Breast epithelium (tissue), 4 donors: Measurements from ENCODE around the gene C1QTNF4. TPM values are rescaled to one million over a fixed set of nuclear protein-coding genes. Genes with fewer than 3 reads are reported as not detected.

Source experiments
- DNase-seq, 2 donors: peaks; one replicate each; pipeline ENCODE4 v3.0.0-alpha.2; 2019; ENCODE audit warnings: low spot score in 2 of 2
- H3K27ac ChIP-seq, 2 donors: fragments of 200-600 bp; sonication (generic) in 1 of 2; one replicate each; pipeline ENCODE4 v1.5.1; 2016 to 2019; ENCODE audit warnings: mild to moderate bottlenecking in 1 of 2
- H3K27me3 ChIP-seq, 2 donors: fragments of 200-600 bp; sonication (generic) in 1 of 2; one replicate each; pipeline versions ENCODE4 v1.5.1 to v1.6.0; 2017 to 2019; ENCODE audit warnings: control low read depth in 1 of 2, mild to moderate bottlenecking in 1 of 2
- H3K36me3 ChIP-seq: fragments of 200-600 bp; one replicate; pipeline ENCODE4 v1.5.1; 2019
- H3K4me1 ChIP-seq, 2 donors: fragments of 200-600 bp; sonication (generic); one replicate each; pipeline ENCODE4 v1.5.1; 2016 to 2019; ENCODE audit warnings: control low read depth in 1 of 2
- H3K4me3 ChIP-seq, 3 donors: fragments of 200-600 bp; sonication (generic); 1 replicate in 2 of 3; 2 replicates in 1 of 3; pipeline ENCODE4 v1.5.1; 2016 to 2019; ENCODE audit warnings: mild to moderate bottlenecking in 3 of 3, moderate library complexity in 2 of 3
- H3K9me3 ChIP-seq, 2 donors: fragments of 200-600 bp; sonication (generic) in 1 of 2; one replicate each; pipeline ENCODE4 v1.5.1; 2016 to 2019; ENCODE audit warnings: control low read depth in 1 of 2
- POLR2A ChIP-seq: fragments of 450-650 bp; IDR thresholded peaks from one replicate; pipeline ENCODE4 v1.6.1; 2016; ENCODE audit warnings: antibody characterized with exemption, mild to moderate bottlenecking, moderate library complexity
- POLR2AphosphoS5 ChIP-seq, 3 donors: sonication (generic); formaldehyde crosslinking; IDR thresholded peaks; one replicate each; pipeline ENCODE4 v1.6.1; 2017; ENCODE audit warnings: antibody characterized with exemption in 3 of 3
- intact Hi-C: fragments of 100-400 bp; cut with DNase I; formaldehyde crosslinking; loops from one replicate; pipeline ENCODE4 v1.15.1; 2023; ENCODE audit warnings: low total_unique reads
- total RNA-seq, 3 donors: library from RNA; depleted of rRNA; stranded (reverse); fragments of >200 nt; gene quantifications; one replicate each; pipeline ENCODE4 v1.1.0, GENCODE V29; 2016
- TF ChIP-seq, protein P1 (sequence below), 3 donors: fragments of 450-650 bp; IDR thresholded peaks; one replicate each; pipeline ENCODE4 v1.5.1; 2016 to 2017; ENCODE audit warnings: antibody characterized with exemption in 3 of 3, mild to moderate bottlenecking in 3 of 3, moderate library complexity in 3 of 3

The C1QTNF4 gene
- total RNA-seq, 3 donors from 2014 or later: 0.96 to 5.6 (median 4.4) TPM

- H3K9me3 ChIP-seq: no peaks in the 10 kb centered on the region
- H3K27me3 ChIP-seq: peaks cover 0 to 21% of the 10 kb centered on the region in 2 donors
- no peak for DNase-seq
- no peak overlapping the region for H3K27ac ChIP-seq
- TF ChIP-seq POLR2A (no peak), POLR2AphosphoS5 (IDR thresholded peaks at IDR 0.05) (no peak)
- TF ChIP-seq, protein P1, sequence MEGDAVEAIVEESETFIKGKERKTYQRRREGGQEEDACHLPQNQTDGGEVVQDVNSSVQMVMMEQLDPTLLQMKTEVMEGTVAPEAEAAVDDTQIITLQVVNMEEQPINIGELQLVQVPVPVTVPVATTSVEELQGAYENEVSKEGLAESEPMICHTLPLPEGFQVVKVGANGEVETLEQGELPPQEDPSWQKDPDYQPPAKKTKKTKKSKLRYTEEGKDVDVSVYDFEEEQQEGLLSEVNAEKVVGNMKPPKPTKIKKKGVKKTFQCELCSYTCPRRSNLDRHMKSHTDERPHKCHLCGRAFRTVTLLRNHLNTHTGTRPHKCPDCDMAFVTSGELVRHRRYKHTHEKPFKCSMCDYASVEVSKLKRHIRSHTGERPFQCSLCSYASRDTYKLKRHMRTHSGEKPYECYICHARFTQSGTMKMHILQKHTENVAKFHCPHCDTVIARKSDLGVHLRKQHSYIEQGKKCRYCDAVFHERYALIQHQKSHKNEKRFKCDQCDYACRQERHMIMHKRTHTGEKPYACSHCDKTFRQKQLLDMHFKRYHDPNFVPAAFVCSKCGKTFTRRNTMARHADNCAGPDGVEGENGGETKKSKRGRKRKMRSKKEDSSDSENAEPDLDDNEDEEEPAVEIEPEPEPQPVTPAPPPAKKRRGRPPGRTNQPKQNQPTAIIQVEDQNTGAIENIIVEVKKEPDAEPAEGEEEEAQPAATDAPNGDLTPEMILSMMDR (IDR thresholded peaks at IDR 0.05): no peak
- intact Hi-C loops: no loop called here
- no peaks in the 10 kb centered on the region for H3K36me3 ChIP-seq
- H3K4me1 ChIP-seq: peaks cover 0 to 6% of the 10 kb centered on the region in 2 donors
- H3K4me3 ChIP-seq: no peak overlapping the region
Measured at GRCh38 chr11:47595029-47595428, 818 bp upstream of the C1QTNF4 start.

- H3K4me3 ChIP-seq: peak overlapping the region; percentile 17 to 69 (median 43)
- intact Hi-C loops: no loop called here
- TF ChIP-seq, protein P1 (IDR thresholded peaks at IDR 0.05): no peak
- TF ChIP-seq POLR2AphosphoS5 (IDR thresholded peaks at IDR 0.05) (no peak), POLR2A (no peak)
- H3K27me3 ChIP-seq: peaks cover 0 to 21% of the 10 kb centered on the region in 2 donors
- no peak overlapping the region for H3K27ac ChIP-seq
- H3K4me1 ChIP-seq: peaks cover 0 to 6% of the 10 kb centered on the region in 2 donors
- H3K9me3 ChIP-seq: no peaks in the 10 kb centered on the region
- no peak for DNase-seq
- H3K36me3 ChIP-seq: no peaks in the 10 kb centered on the region
Measured at GRCh38 chr11:47593492-47593933, 698 bp downstream of the C1QTNF4 start.

DNA sequence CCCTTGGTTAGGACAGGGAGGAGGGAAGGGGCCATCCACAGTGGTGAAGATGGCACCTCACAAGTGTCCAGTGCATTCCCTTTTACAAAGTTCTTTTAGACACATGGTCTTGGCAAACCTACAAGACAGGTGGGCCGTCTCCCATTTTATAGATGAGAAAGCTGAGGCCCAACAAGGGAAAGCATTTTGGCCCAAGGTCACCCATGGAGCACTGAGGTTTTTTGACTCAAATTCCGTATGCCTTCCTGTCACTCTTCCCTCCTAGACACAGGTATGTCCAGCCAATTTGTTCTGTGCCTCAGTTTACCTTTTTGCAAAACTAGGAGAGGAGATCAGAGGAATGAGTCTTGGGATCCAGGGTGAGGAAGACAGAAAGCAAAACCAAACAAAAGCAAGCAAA is 1.2 kb downstream of the C1QTNF4 start:
- Histone ChIP-seq H3K27ac (no peak overlapping the region), H3K4me1 (peaks cover 0 to 6% of the 10 kb centered on the region in 2 donors), H3K4me3 (no peak overlapping the region), H3K27me3 (peaks cover 0 to 21% of the 10 kb centered on the region in 2 donors), H3K36me3 (no peaks in the 10 kb centered on the region), H3K9me3 (no peaks in the 10 kb centered on the region)
- no peak for DNase-seq
- TF ChIP-seq, protein P1 (IDR thresholded peaks at IDR 0.05): no peak
- TF ChIP-seq POLR2AphosphoS5 (IDR thresholded peaks at IDR 0.05) (no peak), POLR2A (no peak)
- intact Hi-C loops: no loop called here

DNA sequence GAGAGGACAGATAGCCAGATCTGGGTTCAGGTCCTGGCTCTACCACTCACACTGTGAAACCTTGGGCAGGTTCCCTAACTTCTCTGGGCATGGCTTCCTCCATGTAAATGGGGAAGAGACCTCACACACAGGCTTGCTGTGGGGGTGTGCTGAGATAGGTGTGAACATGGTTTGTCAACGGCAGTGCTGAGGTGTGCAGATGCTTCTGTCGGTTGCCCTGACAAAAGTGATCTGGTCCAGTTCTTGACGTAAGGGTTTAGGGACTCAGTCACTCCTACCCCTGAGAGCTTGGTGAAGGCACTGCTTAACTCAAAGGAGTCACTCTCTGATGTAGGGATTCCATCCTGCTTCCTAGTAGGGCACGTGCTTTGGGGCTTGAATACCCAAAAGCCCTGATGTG is 2.0 kb downstream of the C1QTNF4 start:
- intact Hi-C loops: no loop called here
- H3K27me3 ChIP-seq: peaks cover 0 to 21% of the 10 kb centered on the region in 2 donors
- H3K36me3 ChIP-seq: no peaks in the 10 kb centered on the region
- H3K4me3 ChIP-seq: no peak overlapping the region
- no peak overlapping the region for H3K27ac ChIP-seq
- TF ChIP-seq, protein P1 (IDR thresholded peaks at IDR 0.05): no peak
- TF ChIP-seq POLR2A (no peak), POLR2AphosphoS5 (IDR thresholded peaks at IDR 0.05) (no peak)
- DNase-seq: no peak
- peaks cover 0 to 6% of the 10 kb centered on the region in 2 donors for H3K4me1 ChIP-seq
- no peaks in the 10 kb centered on the region for H3K9me3 ChIP-seq

- no peak for DNase-seq
- peaks cover 0 to 21% of the 10 kb centered on the region in 2 donors for H3K27me3 ChIP-seq
- intact Hi-C loops: no loop called here
Measured at GRCh38 chr11:47591764-47592163, 2.4 kb downstream of the C1QTNF4 start.

More at GRCh38 chr11:47591764-47592163, 2.4 kb downstream of the C1QTNF4 start:
- H3K4me1 ChIP-seq: peaks cover 0 to 6% of the 10 kb centered on the region in 2 donors
- H3K36me3 ChIP-seq: no peaks in the 10 kb centered on the region
- H3K4me3 ChIP-seq: no peak overlapping the region
- H3K27ac ChIP-seq: no peak overlapping the region
- no peaks in the 10 kb centered on the region for H3K9me3 ChIP-seq
- TF ChIP-seq POLR2A (no peak), POLR2AphosphoS5 (IDR thresholded peaks at IDR 0.05) (no peak)
- TF ChIP-seq, protein P1 (IDR thresholded peaks at IDR 0.05): no peak
